ENCODE measurements around the gene H2BK1. TPM values are rescaled to one million over a fixed set of nuclear protein-coding genes. Genes with fewer than 3 reads are reported as not detected.
A peak's percentile ranks its signal among the peaks of the same experiment; 100 is the strongest.

H2BK1 gene
- total and polyA plus RNA-seq, 2 of the 13 experiments (the other 11 are each of a cell fraction or from before 2014, with no cell fraction given): not detected

GRCh38 chr7:151232091-151232916 lies 22.0 kb upstream of the H2BK1 start, which contains the start of gene CHPF2 (continued):
- no peak for TF ChIP-seq NONO (IDR thresholded peaks at IDR 0.05)
- TF ChIP-seq NONO (CRISPR knock-in tag; conservative IDR thresholded peaks at IDR 0.05): peak; percentile 76
- no peak; the same call in 1 of the 2 replicates for TF ChIP-seq ZNF619 (CRISPR knock-in tag; IDR thresholded peaks at IDR 0.05)
- 0 out of 2 replicates have a peak, but pooled peaks have one; percentile 46 for TF ChIP-seq KLF6 (CRISPR knock-in tag; IDR thresholded peaks at IDR 0.05)
- TF ChIP-seq ETV5 (CRISPR knock-in tag; IDR thresholded peaks at IDR 0.05; ENCODE audit: borderline replicate concordance): peak; percentile 81; the same call in 1 of the 2 replicates
- no peak for TF ChIP-seq ZEB1 (IDR thresholded peaks at IDR 0.05; ENCODE audit: insufficient replicate concordance, low read depth)
- TF ChIP-seq ZNF672 (CRISPR knock-in tag; IDR thresholded peaks at IDR 0.05): no peak
- no peak for TF ChIP-seq CAMTA2 (CRISPR knock-in tag; IDR thresholded peaks at IDR 0.05; ENCODE audit: borderline replicate concordance)
- peak; percentile 74 for TF ChIP-seq DMAP1 (CRISPR knock-in tag; IDR thresholded peaks at IDR 0.05)
- TF ChIP-seq FOXO1 (CRISPR knock-in tag; IDR thresholded peaks at IDR 0.05): 0 out of 2 replicates have a peak, but pooled peaks have one; percentile 25
- peak; percentile 82 for TF ChIP-seq TAF1 (CRISPR knock-in tag; IDR thresholded peaks at IDR 0.05)
- TF ChIP-seq ZSCAN5A (CRISPR knock-in tag; IDR thresholded peaks at IDR 0.05; ENCODE audit: borderline replicate concordance): no peak
- TF ChIP-seq ATF5 (CRISPR knock-in tag; IDR thresholded peaks at IDR 0.05; ENCODE audit: low read depth): no peak
- TF ChIP-seq ZNF280D (CRISPR knock-in tag; IDR thresholded peaks at IDR 0.05): no peak
- no peak for TF ChIP-seq ZNF557 (CRISPR knock-in tag; IDR thresholded peaks at IDR 0.05)
- TF ChIP-seq ZNF552 (CRISPR knock-in tag; IDR thresholded peaks at IDR 0.05; ENCODE audit: borderline replicate concordance): no peak
- TF ChIP-seq ZNF496 (CRISPR knock-in tag; IDR thresholded peaks at IDR 0.05; ENCODE audit: insufficient replicate concordance): no peak
- TF ChIP-seq ZSCAN29 (CRISPR knock-in tag; conservative IDR thresholded peaks at IDR 0.05): no peak
- no peak for TF ChIP-seq HOMEZ (CRISPR knock-in tag; IDR thresholded peaks at IDR 0.05; ENCODE audit: low read depth)
- 0 out of 2 replicates have a peak, but pooled peaks have one; percentile 20 for TF ChIP-seq HOXD1 (CRISPR knock-in tag; IDR thresholded peaks at IDR 0.05)
- no peak for TF ChIP-seq ZMYM2 (CRISPR knock-in tag; IDR thresholded peaks at IDR 0.05)
- TF ChIP-seq KLF15 (CRISPR knock-in tag; IDR thresholded peaks at IDR 0.05; ENCODE audit: borderline replicate concordance): no peak
- no peak for TF ChIP-seq HMGA1 (CRISPR knock-in tag; conservative IDR thresholded peaks at IDR 0.05)
- 0 out of 2 replicates have a peak, but pooled peaks have one; percentile 49 for TF ChIP-seq ZNF709 (CRISPR knock-in tag; IDR thresholded peaks at IDR 0.05)
